ENCODE data around the gene LSAMP.

The LSAMP gene

GRCh38 chr3:116469546-116469945, 24.3 kb upstream of the LSAMP start:
- no peak for TF ChIP-seq ZEB2 (tag by site-specific recombination; IDR thresholded peaks at IDR 0.05)
- no peak for TF ChIP-seq ZNF423 (tag by site-specific recombination; IDR thresholded peaks at IDR 0.05)
- TF ChIP-seq ZNF549 (tag by site-specific recombination; IDR thresholded peaks at IDR 0.05): no peak
- TF ChIP-seq, protein P1, sequence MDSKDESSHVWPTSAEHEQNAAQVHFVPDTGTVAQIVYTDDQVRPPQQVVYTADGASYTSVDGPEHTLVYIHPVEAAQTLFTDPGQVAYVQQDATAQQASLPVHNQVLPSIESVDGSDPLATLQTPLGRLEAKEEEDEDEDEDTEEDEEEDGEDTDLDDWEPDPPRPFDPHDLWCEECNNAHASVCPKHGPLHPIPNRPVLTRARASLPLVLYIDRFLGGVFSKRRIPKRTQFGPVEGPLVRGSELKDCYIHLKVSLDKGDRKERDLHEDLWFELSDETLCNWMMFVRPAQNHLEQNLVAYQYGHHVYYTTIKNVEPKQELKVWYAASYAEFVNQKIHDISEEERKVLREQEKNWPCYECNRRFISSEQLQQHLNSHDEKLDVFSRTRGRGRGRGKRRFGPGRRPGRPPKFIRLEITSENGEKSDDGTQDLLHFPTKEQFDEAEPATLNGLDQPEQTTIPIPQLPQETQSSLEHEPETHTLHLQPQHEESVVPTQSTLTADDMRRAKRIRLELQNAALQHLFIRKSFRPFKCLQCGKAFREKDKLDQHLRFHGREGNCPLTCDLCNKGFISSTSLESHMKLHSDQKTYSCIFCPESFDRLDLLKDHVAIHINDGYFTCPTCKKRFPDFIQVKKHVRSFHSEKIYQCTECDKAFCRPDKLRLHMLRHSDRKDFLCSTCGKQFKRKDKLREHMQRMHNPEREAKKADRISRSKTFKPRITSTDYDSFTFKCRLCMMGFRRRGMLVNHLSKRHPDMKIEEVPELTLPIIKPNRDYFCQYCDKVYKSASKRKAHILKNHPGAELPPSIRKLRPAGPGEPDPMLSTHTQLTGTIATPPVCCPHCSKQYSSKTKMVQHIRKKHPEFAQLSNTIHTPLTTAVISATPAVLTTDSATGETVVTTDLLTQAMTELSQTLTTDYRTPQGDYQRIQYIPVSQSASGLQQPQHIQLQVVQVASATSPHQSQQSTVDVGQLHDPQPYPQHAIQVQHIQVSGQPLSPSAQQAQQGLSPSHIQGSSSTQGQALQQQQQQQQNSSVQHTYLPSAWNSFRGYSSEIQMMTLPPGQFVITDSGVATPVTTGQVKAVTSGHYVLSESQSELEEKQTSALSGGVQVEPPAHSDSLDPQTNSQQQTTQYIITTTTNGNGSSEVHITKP (tag by site-specific recombination; IDR thresholded peaks at IDR 0.05): no peak
- TF ChIP-seq ZNF777 (tag by site-specific recombination; IDR thresholded peaks at IDR 0.05; ENCODE audit: borderline replicate concordance): no peak
- no peak for TF ChIP-seq KLF9 (tag by site-specific recombination; IDR thresholded peaks at IDR 0.05; ENCODE audit: low read depth)
- no peak for TF ChIP-seq ZBTB20 (tag by site-specific recombination; IDR thresholded peaks at IDR 0.05)
- no peak for TF ChIP-seq ZNF768 (tag by site-specific recombination; IDR thresholded peaks at IDR 0.05)
- no peak for TF ChIP-seq ZNF560 (tag by site-specific recombination; IDR thresholded peaks at IDR 0.05; ENCODE audit: borderline replicate concordance)
- TF ChIP-seq SALL2 (tag by site-specific recombination; IDR thresholded peaks at IDR 0.05; ENCODE audit: borderline replicate concordance): no peak
- TF ChIP-seq SCRT2 (tag by site-specific recombination; IDR thresholded peaks at IDR 0.05): no peak
- no peak for TF ChIP-seq AEBP2 (tag by site-specific recombination; IDR thresholded peaks at IDR 0.05; ENCODE audit: borderline replicate concordance)
- TF ChIP-seq ZFHX2 (tag by site-specific recombination; conservative IDR thresholded peaks at IDR 0.05): no peak
- TF ChIP-seq REPIN1 (tag by site-specific recombination; IDR thresholded peaks at IDR 0.05; ENCODE audit: low read depth): no peak
- no peak for TF ChIP-seq TRIM28 (IDR thresholded peaks at IDR 0.05; ENCODE audit: borderline replicate concordance, low read length)
- no peak for TF ChIP-seq ZNF792 (tag by site-specific recombination; IDR thresholded peaks at IDR 0.05)
- TF ChIP-seq ZNF624 (tag by site-specific recombination; IDR thresholded peaks at IDR 0.05): no peak
- TF ChIP-seq ZNF561 (tag by site-specific recombination; IDR thresholded peaks at IDR 0.05; ENCODE audit: borderline replicate concordance): no peak
- TF ChIP-seq, protein P2, sequence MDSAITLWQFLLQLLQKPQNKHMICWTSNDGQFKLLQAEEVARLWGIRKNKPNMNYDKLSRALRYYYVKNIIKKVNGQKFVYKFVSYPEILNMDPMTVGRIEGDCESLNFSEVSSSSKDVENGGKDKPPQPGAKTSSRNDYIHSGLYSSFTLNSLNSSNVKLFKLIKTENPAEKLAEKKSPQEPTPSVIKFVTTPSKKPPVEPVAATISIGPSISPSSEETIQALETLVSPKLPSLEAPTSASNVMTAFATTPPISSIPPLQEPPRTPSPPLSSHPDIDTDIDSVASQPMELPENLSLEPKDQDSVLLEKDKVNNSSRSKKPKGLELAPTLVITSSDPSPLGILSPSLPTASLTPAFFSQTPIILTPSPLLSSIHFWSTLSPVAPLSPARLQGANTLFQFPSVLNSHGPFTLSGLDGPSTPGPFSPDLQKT (IDR thresholded peaks at IDR 0.05; ENCODE audit: borderline replicate concordance, low read depth, low read length): no peak
- Histone ChIP-seq H3K9me3 (ENCODE audit: control insufficient read depth, insufficient read depth, low read depth, low read length) (no peaks in the 10 kb centered on the region), H3K36me3 (ENCODE audit: control insufficient read depth in 2 of 2, insufficient read depth in 1 of 2, low read length in 2 of 2) (no peaks in the 10 kb centered on the region), H3K27ac (ENCODE audit: extremely low read depth, low read depth, low read length) (no peak overlapping the region), H3K4me1 (ENCODE audit: control insufficient read depth, insufficient read depth, low read length) (no peaks in the 10 kb centered on the region), H3K4me3 (ENCODE audit: low read depth, low read length) (no peak overlapping the region)
- CTCF ChIA-PET: no interaction called here
- POLR2A ChIA-PET: no interaction called here

- CTCF ChIA-PET: no interaction called here
- no peaks in the 10 kb centered on the region for H3K4me1 ChIP-seq (ENCODE audit: control insufficient read depth, insufficient read depth, low read length)
- no peak overlapping the region for H3K4me3 ChIP-seq (ENCODE audit: low read depth, low read length)
- H3K36me3 ChIP-seq (ENCODE audit: control insufficient read depth in 2 of 2, insufficient read depth in 1 of 2, low read length in 2 of 2): no peaks in the 10 kb centered on the region
- no peaks in the 10 kb centered on the region for H3K9me3 ChIP-seq (ENCODE audit: control insufficient read depth, insufficient read depth, low read depth, low read length)
- POLR2A ChIA-PET: no interaction called here
- no peak overlapping the region for H3K27ac ChIP-seq (ENCODE audit: extremely low read depth, low read depth, low read length)
- TF ChIP-seq ZBTB1 (tag by site-specific recombination; IDR thresholded peaks at IDR 0.05) (no peak), ZNF513 (tag by site-specific recombination; IDR thresholded peaks at IDR 0.05) (no peak), ZNF585B (tag by site-specific recombination; IDR thresholded peaks at IDR 0.05) (no peak), ZNF776 (tag by site-specific recombination; IDR thresholded peaks at IDR 0.05; ENCODE audit: borderline replicate concordance) (no peak), MEIS1 (CRISPR knock-in tag; IDR thresholded peaks at IDR 0.05; ENCODE audit: borderline replicate concordance) (no peak), ZNF138 (tag by site-specific recombination; IDR thresholded peaks at IDR 0.05; ENCODE audit: borderline replicate concordance) (no peak), ZNF19 (tag by site-specific recombination; IDR thresholded peaks at IDR 0.05; ENCODE audit: low read depth) (no peak), ZNF544 (tag by site-specific recombination; IDR thresholded peaks at IDR 0.05) (no peak), ZNF133 (tag by site-specific recombination; IDR thresholded peaks at IDR 0.05) (no peak)
Observed at GRCh38 chr3:116464276-116464798, 19.1 kb upstream of the LSAMP start.
